A204.1 (cell line): ENCODE measurements around the gene ICE2.

Source experiments
- FAIRE-seq: peaks from 2 replicates; lab custom pipeline; 2012; peaks lifted over from hg19 to GRCh38; lab: Jason Lieb, UNC

The ICE2 gene, protein sequence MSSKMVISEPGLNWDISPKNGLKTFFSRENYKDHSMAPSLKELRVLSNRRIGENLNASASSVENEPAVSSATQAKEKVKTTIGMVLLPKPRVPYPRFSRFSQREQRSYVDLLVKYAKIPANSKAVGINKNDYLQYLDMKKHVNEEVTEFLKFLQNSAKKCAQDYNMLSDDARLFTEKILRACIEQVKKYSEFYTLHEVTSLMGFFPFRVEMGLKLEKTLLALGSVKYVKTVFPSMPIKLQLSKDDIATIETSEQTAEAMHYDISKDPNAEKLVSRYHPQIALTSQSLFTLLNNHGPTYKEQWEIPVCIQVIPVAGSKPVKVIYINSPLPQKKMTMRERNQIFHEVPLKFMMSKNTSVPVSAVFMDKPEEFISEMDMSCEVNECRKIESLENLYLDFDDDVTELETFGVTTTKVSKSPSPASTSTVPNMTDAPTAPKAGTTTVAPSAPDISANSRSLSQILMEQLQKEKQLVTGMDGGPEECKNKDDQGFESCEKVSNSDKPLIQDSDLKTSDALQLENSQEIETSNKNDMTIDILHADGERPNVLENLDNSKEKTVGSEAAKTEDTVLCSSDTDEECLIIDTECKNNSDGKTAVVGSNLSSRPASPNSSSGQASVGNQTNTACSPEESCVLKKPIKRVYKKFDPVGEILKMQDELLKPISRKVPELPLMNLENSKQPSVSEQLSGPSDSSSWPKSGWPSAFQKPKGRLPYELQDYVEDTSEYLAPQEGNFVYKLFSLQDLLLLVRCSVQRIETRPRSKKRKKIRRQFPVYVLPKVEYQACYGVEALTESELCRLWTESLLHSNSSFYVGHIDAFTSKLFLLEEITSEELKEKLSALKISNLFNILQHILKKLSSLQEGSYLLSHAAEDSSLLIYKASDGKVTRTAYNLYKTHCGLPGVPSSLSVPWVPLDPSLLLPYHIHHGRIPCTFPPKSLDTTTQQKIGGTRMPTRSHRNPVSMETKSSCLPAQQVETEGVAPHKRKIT

DNA sequence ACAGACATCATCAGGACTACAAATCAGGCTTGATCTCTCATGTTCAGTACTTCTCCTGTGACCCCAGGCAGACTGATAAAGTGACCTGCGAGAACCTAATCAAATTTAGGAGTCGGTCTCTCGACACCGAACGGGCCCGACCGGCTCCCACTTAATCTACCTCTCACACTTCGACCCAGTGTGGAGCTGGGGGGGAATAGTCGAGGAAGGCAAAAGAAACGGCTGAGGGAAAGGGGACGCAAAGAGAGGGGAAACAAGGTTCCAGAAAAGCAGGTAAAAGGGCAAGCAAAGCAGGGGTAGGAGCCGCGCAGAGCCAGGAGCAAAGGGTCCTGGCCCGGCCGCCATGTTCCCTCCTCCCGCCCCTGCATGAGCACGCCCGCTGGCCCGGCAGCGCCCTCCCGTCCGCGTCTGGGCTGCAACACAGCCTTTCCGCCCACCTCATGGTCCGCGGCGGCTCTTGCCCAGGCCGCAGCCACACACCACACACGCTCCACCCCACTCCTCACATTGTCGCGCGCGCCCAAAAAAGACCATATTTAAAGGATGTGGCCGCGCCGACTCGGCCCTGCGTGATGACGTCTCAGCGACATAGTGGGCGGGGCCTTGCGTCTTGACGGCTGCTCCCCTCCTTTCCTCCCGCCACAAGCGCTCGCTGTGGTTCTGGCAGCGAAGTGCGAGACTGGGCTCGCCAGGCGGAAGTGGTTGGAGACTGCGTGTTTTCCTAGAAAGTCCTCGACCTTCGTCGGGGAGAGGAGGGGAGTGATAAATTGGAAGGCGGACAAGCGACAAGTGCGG is at the start of gene ICE2:
Gene ICE2, minus strand, starts transcription at position 577 of the 795 bp plus-strand sequence. CDS start 1,165 bp downstream, outside the sequence.
- peak; percentile 66 for FAIRE-seq

DNA sequence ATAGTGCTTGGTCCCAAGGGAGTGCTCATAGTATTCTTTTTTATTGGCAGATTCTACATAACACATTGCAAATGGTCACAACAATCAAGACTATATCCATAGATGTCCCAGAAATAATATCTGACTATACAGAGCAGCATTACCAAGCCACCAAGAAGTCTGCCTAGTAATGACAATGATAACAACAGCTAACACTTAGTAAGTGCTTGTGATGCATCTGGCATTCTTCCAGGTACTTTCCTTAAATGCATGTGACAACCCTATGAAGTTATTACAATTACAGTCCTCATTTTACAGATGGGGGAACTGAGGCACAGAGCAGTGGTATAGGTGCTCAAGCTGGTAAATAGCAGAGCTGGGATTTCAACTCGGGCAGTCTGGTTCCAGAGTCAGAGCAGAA is 49.6 kb upstream of the ICE2 start:
- no peak for FAIRE-seq

DNA sequence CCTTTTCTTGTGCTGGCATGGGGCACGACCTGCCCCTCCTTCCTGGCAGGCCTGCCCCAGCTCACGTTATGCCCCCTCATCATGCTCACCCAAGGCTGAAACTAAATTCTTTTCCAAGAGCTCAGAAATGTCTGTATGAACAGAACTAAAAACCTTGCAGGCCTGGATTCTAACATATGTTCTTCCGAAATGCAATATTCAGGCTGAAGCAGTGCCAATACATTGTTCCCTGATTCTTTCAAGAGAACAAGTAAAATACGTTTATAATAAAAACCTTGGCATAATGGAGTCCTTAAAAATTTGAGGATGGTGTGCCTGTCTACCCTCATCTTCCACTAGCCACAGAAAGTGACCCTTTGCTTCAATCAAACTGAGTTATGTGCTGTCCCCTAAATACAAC is 48.5 kb upstream of the ICE2 start:
- FAIRE-seq: no peak

DNA sequence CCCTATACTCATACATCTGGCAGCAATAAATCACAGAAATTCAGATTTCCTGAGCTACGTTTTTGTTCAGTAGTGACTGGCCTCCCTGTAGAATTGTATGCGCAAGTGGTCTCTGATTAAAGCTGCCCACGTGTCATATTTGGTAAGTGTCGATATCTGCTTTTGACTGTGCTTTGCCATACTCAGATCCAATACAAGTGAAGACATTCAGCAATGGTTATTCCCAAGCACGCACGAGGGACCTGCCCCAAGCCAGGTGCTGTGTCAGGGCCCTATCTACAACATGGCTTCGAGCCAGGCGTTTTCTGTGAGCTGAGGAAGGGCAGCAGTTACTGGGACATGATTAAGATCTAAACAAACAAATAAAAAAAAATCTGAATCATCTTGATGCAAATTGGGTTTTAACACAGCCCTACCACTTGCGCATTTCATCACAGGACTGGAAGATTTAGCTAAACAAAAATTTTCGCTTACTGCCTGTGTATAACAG is 47.2 kb upstream of the ICE2 start:
- no peak for FAIRE-seq

DNA sequence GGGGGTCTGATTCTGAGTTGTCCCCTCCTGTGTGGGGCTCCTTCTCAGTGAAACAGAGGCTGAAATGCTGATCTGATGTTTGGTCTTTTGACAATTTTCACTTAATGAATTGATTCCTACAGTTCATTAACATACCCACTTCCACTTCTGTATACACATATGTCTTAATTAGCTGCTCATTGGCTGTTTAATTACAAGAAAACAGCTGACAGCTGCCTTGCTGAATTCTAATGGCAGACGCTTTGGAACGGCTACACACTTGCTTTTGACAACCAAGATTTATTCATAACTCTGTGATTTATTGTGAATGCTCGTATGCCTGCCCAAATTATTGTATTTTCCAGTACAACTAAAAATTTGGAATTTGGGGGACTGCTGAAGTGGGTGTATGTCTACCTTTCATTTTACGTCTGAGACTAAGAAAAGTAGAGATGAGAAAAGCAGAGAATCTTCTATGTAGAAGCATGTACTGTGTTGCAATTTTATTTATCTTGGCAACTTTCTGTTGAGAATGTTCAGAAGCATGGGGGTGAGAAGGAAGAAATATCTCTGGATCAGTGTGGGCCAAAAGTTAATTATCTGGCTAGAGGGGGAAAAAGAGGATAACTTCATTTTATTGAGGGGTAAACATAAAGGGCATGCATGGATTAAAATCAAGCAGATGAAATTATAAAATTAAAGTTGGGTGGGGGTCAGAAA is 46.5 kb upstream of the ICE2 start:
- no peak for FAIRE-seq

DNA sequence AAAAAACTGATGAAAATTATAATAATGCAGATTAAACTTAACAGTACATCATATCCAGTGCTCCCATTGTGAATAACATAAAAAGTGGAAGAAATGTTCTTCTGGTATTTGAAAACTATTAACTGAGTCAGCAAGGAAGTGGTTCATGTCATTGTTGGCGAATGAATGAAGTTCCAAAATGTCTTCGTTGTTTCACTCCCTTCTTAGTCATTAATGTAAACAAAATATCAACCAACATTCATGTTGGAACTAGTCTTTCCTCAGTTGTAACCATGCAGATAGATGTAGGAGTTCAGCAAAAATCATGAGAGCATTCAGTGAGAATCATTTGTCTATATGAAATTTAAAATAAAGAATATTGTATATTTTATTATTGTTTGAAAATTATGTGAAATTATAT is 44.1 kb upstream of the ICE2 start:
- FAIRE-seq: no peak

DNA sequence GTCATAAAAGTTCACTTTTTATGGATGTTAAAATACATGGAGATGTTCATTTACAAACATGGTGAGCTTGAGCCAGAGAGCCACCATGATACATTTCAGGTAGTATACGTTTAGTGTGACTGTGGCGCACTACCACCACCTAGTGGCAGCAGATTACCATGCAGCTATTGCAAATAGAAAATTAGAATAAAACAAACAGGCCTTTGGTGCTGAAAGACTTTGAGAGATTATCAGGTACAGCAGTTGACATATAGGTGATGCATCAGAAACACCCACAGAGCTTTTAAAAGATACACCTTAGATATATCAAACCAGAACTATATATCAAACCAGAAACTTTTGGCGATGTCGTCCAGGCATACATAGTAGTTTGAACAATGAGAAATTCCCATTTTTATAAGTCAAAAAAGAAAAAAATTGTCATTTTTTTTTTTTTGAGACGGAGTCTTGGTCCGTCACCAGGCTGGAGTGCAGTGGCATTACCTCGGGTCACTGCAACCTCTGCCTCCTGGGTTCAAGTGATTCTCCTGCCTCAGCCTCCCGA is 42.0 kb upstream of the ICE2 start:
- FAIRE-seq: peak; percentile 91

DNA sequence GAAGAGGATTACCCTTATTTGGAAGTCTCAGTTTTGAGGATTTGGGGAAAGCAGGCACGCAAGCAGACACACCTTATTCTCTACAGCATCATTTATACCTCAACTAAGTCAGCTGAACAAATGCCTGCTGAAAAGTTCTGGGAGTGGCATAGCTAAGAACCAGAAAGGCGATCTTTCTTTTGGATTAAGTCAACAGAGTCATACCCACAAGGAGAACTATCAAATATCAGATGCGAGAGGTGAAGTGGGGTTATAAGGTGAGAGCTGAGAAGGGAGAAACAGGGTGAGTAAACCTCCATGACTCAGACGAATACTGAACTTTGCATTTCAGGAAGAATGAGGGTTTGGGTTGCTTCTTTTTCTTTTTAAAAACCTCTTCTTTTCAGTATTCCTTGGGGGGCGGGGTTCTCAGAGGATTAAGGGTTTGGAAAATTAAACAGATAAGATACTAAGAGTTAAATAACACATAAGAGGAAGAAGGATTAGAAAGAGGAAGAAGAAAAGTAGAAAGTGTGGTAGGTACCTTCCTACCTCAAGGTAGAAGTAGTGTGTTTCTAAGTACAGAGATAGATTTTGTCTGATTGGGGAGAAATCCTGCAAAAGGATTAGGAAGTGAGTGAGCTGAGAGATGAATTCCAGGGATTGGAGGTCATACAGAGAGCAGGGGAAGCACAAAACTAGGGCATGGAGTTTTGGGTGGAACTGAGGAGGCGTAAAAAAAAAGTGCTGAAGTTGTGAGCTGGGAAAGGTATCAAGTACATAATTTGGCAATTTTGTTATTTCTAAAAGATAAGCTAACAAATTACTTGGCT is 41.3 kb upstream of the ICE2 start:
- no peak for FAIRE-seq

DNA sequence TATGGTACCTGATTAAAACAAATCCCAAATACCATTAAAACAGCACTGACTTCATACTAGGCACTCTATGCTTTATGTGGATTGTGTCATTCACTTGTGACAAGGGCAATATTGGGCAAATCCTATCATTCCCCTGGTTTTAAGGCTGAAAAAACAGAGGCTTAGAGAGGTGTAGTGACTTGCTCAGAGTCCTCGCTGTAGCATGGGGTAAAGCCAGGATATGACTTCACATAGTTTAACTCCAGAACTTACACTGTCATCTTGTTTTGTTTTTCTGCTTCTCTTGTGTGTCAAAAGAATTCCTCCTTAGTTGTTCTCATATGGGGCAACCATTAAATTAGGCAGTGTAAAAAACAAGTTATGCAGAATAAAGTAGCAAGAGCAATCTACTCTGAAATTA is 40.3 kb upstream of the ICE2 start:
- no peak for FAIRE-seq

DNA sequence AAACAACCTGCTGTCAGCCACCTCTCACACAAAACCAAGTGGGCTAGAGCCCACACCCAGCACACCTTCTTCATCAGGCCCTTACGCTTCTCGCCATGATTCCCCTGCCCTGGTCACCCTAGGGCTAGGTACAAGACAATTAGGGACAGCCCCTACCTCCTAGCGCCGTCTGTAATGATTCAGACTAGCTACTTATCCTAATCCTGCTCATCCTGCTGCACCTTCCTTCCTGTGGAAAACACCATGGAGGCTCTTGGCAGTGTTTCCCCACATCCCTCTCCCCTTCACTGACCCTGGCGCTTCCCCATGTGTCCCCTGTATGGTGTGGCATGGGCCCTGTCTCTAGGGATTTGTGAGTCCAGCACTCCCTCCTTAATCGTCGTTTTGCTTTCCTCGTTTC is 39.6 kb upstream of the ICE2 start:
- FAIRE-seq: no peak

DNA sequence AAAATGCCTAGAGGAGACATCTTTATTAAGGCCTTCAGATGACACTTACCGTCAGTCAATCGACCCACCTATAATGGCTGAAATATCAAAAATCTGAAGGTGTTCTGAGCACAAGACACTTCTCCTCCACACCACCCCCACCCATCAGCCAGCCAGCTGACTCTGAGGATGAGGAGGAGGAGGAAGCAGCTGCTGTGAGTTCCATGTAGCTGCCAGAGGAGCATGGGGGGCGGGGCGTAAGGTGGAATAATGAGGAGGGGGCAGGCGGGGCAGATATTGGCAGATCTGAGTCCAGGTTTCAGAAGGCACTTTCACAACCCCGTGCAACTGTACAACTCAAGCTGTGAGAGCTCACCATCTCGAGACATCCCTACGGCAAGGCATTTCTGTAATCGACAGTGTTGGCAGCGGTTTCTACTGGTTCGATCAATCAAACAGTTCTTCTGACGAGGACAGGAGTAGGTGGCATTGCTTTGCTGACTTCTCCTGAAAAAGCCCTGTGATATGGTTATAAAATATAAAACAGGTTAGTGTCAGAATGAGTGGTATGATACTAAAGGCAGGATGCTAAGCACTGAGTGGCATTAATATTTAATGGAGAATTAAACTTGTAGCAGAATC is 35.4 kb upstream of the ICE2 start:
- FAIRE-seq: no peak

DNA sequence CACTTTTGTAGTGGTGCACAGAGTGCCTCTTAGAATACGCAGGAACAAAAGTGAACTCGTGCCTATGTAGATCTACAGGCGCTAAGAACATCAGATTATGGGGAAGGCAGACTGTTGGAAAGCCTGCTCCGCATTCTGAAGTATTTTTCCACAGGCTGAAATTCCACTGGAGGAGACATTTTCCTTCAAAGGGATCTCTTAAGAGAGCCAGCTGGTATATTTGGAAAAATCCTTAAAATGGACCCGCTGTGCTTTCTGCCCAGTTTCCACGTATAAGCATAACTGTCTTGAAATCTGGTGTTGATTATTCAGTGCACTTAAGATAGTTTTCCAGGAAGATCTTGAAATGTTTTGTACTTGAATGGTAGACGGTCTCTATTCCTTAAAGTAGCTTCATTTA is 34.7 kb upstream of the ICE2 start:
- FAIRE-seq: no peak

DNA sequence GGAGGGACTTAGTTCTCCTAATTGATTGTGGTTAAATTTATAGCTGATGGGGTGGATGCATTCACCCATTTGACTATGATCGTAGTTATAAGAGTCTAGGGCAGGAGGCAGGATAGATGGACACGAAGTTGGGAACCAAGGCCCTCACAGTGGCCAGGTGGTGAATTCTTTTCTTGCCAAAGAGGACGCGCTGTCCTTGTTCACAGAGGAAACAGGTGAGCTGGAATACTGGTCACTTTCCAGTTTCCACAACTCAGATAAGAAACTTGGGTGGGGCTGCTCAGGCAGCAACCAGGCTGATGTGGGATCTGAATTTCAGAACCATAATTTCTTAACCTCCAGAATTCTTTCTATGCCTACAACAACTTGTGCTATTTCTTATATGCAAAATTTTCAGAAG is 34.0 kb upstream of the ICE2 start:
- no peak for FAIRE-seq

DNA sequence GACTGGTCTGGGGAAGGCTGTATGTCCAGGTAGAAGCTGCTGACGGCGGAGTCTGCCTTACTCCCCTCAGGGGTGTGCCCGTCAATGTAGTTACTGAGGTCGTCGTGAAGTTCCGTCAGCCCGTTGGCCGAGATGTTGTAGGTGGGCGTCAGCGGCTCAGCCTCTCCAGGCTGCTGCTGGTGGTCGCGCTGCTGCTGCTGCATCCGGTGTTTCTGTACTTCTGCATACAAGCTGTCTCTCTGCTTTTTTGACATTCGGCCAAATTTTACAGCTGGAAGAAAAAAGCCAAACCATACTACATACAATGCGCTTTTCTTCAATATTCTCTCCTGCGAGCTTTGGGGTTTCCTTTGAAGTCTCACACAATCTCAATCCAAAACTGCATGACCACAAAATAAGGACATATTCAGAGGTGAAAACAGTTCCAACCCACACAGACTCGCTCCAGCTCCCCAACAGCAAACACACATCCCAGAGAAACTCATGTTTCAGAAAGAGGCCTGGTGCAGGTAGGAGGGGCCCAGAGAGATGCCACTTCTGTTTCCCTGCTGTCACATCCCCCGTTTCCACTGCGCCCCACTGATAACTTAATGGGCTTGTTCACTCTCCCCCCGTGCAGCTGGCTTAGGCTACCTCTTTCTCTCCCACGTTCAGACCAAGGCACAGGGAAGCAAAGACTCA is 32.5 kb upstream of the ICE2 start:
- no peak for FAIRE-seq

DNA sequence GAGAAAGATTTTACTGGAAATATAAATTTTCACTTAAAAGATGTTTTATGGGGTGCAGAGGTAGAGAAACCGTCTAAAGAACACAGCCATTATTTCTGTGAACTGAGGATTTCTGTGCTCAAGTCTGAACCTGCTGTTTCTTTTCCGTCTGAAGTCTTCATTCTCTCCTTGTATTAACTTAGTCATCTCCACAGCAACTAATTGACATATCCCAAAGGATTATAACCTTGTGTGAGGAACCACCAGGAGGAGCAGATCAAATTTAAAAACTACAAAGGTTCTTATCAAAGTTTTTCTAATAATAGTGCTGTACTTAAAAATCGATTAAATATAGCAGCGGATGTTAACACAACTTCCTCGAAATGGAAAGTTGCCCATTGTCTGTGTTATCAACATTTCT is 31.1 kb upstream of the ICE2 start:
- FAIRE-seq: no peak

DNA sequence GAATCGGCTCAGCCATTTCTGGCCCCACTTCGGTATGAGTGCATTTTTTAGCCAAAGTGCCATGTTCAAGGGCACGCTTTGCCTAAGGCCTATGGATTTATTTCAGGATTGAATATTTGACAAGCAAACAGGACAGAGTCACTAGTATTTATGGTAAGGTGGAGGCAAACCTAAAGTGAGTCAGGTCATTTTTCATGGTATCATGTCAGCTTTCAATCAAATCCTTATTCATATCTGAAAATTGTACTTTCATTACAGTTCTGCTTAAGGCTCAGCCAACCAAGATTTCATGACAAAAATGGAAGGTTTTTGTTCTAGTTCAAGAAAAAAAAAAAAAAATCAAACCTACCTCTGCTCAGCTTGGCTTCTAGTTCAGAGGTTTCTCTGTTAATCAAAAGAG is 30.5 kb upstream of the ICE2 start:
- FAIRE-seq: no peak

DNA sequence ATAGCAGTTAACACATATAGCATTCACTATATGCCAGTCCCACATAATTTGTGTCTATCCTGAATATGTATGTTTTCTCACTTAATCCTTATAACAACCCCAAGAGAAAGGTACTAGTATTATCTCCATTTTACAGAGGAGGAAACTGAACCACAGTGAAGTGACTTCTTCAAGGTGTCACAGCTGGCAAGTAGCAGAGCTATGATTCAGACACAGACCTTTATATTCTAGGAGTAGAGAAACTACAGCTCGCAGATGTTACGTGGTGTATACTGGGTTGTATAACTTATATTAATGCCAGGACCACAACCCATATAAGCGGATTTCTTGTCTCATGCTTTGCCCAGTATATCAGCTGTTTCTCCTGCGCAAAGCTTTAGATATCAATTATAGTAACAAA is 29.5 kb upstream of the ICE2 start:
- FAIRE-seq: no peak

DNA sequence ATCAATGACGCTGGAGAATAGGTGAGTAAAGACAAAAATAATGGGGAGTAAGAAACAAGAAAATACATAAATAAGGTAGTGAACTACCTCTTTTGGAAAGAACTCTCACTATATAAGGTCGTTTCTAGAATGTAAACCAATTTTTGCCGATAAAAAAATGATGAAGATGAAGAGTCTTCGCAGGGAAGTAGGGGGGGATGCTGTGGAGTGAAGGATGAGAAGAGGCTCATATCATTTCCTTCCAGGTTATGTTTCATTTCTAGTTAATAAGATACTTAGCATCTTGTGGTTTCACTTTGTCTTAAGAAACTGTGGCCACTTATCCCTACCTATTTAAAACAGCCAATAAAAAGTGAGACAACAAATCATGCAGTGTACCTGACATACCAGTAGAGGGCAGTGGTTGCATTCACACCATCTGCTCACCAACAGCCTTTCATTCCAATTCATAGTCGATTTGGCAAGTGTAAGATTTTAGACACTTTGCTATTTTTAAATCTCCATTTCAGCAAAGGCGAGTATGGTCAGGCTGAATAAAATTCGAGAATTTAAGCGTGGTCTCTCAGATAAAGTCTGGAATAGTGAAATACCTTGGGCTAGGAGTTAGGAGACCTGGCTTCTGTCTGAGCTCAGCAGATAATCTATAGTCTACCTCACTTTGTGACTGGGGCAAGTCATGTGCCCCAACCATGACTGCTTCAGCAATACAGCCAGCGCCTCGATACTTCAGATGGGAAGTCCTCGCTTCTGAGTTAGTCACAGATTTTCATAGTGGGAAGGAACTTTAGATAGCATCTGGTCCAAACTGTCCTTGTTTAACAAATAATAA is 28.9 kb upstream of the ICE2 start:
- FAIRE-seq: peak; percentile 98

DNA sequence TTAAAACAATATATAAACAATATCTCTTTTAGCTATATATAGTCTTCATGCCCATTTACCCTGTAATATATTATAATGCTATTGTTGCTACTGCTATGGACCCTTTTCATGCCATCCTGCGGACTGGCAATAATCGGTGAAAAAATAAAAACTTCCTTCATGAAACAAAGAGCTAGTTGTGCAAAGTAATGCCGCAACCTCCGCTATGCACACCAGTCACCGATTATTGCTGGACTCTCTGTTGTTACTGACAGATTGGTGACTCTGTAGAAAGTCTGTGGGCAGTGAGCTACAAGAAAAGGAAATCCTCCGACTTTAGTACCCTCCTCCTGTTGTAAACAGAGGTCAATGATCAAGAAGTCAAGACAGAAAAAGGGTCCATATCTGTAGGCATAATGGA is 17.9 kb upstream of the ICE2 start:
- FAIRE-seq: no peak
